SHP77 (cell line): ENCODE measurements around the gene DENND1A.

Experiments used
- DNase-seq, 2 experiments: peaks; one replicate each; lab custom pipeline; 2025; lab: John Stamatoyannopoulos, UW

The DENND1A gene

DNA sequence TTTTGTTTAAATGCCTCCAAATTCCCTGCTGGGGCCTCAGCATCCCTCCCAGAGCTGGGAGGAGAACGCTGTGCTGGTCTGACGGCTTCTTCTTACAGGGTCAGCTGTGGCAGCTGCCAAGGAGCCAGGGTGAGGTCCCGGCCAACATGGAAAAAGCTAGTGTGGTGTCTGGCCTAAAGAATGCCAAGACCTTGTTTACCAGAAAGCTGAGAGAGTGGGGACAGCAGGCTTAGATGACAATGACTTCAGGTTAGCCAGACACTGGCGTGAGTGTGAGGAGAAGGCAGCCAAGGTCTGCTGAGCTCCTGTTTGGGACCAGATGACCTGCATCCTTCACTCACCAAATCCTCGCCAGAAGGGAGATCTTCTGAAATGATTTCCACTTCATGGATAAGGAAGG is 461.4 kb downstream of the DENND1A start:
- DNase-seq = no peak

DNA sequence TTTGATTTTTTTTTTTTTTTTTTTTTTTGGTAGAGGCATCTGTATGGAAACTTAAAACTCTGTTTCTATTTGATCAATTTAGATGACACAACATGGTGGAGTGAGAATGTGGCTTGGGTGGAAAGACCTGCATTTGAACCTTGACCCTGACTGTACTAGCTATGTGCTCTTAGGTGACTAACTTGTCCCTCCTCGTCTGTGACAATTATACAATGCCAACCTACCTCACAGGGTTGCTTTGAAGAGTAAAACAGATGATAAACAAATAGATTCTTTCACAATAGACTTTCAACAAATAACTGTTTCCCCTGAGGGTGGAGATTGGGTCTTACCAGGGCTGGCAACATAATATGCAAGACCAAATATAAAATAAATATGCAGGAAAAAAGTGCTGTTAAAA is 464.6 kb downstream of the DENND1A start:
- no peak for DNase-seq

DNA sequence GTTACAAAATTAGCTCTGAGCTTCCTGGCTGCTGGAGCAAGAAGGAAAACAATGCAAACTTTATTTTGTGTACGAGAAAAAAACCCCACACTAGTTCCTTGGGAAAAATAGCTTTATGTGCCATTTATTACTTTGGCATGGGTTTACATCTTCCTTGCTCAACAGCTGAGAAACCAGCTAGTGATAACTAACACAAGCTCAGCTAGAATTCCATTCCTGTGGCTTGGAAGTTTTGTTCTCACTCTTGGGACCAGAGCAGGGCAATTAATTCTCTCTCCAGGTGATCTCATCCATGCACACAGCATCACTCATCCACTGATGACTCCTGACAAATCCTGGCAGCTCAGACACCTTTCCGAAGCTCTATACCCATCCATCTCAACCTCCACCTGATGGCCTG is 469.8 kb downstream of the DENND1A start:
- no peak for DNase-seq

DNA sequence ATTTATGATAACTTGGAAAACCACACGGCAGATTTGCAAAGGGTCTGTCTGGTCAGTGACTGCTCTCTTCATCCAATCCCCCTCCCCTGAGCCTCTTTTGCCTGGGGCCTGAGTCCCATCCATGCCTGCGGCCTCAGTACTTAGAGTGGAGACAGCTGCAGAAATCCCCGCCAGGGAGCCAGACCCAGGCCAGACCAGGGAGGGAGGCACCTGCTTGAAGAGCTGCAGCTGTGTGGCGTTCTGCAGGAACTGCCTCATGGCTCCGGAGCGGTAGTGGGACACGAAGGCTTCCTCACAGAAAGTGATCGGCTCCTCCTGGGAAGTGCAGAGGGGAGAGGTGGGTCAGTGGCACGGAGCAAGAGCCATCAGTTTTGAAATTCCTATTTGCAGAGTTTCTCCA is 472.3 kb downstream of the DENND1A start:
- DNase-seq = no peak

DNA sequence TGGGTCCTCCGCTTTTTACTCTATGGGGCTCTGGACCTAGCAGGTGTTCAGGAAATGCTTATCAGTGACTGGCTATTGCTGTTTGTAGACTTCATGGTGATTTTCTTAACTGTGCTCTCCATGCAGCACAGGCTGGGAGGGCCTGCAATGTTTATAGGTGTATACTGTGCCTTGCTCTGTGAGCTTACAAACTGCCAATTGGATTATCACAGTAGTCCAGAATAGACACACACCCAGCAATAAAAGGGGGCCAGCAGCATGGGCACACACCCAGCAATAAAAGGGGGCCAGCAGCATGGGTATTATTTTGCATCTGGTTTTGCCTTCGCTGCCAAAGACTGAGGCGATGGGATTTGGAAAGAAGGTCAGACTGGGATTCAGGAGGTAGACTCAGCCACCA is 473.9 kb downstream of the DENND1A start:
- no peak for DNase-seq

DNA sequence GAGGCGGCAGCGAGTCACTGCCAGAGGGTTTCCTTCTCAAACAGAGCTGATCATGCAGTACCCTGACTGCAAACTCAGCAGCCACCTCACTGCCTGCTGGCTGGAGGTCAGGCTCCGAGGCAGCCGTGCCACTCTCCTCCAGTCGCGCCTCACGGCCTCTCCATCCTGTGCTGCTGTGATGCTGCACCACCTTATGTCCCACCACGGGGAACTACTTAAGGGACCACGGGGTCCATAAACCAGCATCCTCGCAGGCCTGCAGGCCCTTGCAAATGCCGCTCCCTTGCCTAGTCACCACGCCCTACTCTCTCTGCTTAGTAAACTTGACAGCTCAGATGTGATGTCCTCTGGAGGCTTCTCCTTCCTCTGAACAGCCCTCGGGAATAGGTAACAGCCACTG is 474.7 kb downstream of the DENND1A start:
- DNase-seq = no peak

DNA sequence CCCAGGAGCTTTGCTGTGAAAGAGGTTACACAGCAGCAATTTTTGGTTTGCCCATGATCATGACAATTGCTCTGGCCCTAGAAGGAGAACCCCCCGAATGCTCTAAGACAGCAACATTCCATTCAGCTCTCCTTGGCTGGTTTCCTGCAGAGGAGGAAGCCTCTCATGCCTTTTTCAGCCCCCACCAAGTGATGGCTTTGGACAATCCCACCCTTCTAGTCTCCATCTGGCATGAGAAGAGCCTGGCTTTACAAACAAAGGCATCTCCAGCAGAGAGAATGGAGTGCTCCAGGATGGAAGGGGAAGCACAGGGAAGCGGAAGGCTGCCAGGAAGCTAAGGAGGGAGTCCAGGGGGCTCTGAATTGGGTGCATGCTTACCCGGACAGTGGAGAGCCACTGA is 475.6 kb downstream of the DENND1A start:
- no peak for DNase-seq

DNA sequence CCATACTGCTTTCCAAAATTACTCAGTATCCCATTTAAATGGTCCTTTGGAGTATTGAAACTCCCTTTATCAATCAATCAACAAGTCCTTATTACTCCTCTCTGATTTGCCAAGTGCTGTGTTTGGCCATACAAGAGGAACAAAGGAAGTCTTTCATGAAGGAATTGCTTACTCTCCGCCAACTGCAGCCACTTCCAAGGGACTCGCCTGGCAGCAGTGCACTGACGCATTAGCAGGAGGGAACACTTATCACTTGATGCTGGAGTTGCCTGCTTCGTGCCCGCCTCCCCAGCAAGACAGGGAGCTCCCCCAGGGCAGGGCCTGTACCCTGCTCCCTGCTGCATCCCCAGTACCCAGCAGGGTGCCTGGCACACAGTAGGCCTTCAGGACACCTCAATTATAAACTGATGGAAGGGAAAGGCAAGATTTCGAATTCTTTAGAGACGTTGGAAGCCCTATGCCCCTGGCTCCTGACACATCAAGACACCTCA is 476.1 kb downstream of the DENND1A start:
- DNase-seq = no peak

DNA sequence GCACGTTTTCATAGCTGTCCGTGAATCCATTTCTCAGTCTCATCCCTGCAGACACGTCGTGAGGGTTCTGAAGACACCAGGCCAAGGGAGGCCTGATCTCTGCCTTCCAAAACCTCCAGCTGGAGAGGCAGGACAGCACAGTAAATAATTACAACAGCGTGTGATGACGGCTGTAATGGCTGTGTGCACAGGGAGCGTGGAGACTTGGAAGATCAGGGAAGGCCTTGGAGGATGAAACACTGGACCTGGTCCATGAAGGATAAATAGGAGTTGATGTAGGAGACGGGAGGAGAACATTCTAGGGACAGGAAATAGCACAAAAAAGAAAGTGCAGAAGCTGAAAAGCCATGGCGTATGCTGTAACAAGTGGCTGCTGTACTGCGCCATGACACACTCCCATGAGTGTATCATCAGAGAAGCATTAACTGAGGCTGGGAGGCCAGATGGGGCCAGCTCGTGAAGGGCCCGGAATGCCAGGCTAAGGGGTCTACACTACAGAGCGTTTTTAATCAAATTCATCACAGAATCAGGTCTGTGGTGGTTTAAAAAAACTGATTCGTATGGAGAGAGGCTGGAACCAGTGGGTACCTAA is 476.8 kb downstream of the DENND1A start:
- DNase-seq = no peak

DNA sequence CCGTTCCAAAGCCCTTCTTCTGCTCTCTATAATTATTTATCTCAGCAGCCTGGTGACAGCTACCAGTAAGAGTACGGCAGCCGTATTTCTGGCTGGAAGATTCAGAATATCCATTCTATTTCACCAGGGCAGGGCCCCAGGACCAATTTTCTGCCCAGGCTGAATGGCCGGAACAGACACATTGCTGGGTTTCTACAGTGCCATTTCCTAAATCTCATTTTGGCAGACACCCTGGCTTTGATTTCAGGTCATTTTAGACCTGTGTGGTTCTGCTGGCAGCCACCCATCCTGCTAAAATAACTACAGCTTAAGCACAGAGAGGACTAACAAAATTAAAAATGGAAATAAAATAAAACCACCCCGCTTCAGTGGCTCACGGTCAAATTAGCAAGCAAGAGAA is 478.9 kb downstream of the DENND1A start:
- no peak for DNase-seq

DNA sequence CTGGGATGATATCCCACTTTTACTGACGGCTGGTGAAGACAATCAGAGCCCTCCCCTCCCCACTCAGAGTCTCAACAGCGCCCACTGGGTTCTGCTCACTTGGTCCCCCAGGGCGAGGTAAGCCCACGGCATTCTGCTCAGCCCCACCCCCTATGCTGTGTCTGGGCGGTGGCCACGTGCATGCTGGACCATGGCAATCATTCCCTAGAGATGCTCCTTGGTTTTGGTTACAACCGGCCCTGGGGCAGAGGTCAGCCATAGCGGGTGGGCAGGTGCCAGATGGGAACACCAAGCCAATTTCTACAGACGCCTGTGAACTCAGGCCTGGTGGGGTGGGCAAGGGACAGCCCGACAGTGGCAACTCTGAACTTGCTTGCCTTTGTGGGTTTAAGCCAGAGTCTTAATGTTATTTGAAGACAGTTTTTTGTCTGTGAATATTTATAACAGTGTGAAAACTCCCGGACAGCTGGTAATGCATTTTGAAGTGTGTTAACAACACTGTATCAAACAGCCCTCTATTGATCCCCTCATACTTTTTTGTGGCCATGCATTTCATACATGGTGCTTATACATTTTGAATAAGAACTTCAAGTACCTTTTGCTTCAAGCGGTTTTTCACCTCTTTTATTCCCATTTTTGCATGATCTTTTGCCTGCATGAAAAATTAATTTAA is 479.7 kb downstream of the DENND1A start:
- DNase-seq = no peak

DNA sequence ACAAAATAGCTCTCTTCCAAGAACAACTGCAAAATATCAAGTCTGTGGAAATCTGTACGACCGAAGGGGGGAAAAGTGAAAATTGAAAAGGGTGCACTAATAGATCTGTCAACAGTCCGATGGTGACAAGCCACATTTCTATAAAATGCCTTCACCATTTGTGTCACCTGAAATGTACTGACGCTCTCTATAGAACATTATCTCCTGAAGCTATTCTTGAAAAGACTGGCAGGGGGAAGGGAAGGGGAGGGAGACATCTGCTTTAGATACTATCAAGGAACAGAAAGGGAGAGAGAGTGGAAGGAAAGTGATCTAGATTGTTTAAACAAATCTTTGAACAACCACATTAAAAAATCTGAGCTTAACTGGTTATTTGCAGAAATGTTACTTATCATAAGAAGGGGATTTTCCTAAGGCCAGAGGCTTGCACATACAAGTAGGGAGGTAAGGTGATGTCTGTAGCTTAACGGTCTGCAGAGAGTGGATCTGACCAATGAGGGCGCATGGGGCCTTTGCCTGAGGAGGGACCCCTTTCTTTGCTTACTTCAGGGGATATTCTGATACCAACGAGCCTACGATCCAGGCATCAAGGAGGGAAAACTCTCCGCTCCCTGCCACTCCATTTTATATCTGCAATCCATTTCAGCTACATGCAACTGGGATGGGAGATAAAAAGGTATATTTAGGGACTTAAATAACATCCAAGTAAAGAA is 481.8 kb downstream of the DENND1A start:
- no peak for DNase-seq

DNA sequence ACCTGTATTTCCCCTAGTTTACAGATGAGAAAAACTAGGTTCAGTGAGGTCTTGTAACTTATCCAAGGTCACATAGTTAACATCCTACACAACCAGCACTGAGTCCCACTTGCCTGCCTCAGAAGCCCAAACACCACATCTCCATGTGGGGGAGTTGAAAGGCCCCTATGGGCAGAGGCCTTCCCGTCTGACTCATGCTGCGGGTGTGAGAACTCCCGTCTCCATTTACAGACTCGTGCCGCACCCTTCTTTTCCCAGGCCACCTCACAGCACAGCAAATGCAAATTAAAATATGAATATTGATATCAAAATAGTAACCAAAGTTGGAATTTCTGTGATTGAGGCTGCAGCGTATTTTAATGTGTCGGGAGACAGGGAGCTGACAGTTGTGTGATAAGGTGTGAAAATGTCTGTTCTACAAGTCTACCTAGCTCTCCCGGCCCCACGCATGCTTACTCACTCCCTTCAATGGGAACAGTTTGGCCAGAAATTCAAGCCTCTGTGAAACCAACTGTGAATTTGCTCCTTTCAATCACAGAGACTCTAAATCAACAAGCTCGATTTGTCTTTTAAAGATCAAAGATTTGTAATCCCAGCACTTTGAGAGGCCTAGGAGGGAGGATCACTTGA is 483.8 kb downstream of the DENND1A start:
- DNase-seq = no peak

DNA sequence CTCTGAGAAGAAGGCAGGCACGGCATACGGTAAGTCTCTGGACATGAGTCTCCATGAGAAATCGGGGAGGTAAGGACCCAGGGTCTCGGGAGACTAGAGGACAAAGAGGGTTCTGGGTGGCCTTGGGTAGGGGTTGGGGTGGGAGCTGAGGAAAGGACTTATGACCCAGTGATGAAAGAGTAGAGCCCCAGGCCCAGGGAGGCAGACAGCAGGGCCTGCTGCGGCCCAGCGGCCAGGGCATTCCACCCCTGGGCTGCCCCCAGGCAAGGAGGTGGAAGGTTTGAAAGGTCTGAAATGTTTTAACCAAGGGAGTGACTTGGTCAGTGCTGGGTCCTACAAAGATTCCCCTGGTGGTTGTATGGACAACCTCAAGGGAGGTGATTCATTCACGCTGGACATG is 484.8 kb downstream of the DENND1A start:
- no peak for DNase-seq

DNA sequence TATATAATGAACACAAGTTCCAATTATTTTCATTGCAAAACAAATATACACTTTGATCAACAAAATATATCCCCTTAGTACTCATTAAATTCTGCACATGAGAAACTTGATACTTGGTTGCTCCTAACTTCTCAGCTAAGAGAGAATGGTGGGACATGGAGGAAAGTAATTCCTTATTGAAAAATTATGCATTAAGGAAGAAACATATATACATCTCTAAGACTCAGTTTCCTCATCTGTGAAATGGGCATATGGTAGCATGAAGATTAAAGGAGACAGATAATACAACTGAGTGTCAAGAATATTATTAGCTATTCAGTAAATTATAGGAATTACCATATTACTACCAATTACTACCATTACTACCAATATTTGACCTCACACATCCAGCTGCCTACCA is 488.2 kb downstream of the DENND1A start:
- no peak for DNase-seq

DNA sequence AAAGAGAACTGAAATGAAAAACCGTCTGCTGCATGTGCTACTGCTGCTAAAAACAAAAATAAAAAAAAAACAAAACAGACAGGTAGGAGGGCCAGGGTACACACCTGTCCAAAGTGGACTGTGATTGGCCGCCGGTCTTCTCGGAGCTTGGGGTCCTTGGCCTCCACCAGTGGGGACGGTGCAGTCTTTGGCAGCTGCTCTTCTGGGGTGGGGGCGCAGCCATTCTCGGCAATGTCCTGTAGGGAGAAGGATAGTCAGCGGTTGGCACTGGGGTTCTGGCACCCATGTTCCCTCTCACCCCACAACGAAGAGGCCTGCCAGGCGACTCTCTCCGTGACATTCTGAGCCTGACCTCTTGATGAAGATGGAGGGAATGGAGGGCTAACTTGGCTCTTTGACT is 489.7 kb downstream of the DENND1A start:
- DNase-seq = no peak

DNA sequence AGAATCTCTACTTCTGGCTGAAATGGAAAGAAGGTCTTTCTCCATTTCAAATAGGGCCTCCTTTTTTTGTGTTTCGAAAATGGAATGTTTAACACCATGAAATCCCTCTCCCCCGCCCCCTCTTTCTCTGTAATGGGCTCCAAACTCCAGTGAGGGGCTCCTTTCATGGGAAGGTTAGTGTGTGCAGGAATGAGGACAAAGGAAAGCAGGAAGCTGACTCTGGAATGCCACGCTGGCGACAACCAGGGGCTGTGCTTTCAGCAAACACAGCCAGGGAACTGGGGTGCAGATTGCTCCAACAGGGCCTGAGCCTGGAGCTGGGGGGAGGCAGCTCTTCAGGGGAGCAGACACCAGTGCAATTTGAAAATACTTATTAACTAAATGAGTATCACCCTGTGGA is 491.1 kb downstream of the DENND1A start:
- DNase-seq = no peak

DNA sequence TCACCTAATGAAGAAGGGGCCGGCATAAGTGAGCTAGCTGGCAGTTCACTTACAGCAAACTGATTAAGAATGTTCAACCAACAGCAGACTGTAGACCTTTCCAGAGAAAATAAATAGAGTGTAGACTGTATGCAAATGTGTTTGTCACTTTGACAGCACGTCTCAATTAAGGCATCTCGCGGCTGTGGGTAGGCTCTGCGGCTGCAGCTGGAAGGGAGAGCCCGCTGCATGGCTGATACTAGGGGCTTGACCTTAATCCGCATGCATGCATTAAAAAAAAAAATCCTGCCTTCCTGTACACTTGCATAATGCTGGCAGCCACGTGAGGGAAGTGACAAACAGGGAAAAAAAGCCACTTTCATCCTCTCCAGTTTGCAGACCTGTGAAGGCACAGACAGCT is 491.6 kb downstream of the DENND1A start:
- no peak for DNase-seq

DNA sequence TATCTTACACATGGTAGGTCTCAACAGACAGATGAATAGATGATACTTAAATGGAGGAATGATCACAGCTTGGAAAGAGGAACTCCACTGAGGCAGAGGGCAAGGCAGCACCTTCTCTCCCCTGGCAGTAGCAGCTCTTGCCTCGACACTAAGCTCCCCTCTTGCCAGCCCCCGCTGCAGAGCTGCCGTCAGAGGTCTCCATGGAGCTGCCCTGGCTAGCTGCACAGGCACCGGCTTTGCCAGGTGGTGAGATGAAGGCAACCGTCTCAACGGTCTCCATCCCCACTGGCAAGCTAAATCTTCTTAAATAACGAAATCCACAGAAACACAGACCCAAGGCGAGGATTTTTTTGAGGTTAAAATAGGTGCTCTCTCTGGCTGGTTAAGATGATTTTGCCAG is 492.7 kb downstream of the DENND1A start:
- no peak for DNase-seq

DNA sequence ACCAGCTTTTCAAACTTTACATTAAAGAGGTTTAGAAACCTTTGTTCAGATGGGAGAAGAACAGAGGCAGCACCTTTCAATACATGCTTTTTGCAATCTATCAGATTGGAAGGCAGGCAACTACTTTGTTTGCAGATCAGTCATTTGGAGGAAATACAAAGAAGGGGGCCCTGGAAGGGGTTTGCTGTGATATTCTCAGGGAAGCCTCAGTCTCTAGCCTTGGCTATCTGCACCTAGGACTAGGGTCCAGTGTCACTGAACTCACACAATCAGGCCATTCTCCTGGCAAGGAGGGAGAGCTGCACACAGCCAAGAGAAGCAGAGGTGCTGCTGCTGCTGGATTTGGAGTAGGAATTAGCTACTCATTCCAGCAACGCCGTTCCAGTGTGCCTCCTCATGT is 494.5 kb downstream of the DENND1A start:
- DNase-seq = no peak

DNA sequence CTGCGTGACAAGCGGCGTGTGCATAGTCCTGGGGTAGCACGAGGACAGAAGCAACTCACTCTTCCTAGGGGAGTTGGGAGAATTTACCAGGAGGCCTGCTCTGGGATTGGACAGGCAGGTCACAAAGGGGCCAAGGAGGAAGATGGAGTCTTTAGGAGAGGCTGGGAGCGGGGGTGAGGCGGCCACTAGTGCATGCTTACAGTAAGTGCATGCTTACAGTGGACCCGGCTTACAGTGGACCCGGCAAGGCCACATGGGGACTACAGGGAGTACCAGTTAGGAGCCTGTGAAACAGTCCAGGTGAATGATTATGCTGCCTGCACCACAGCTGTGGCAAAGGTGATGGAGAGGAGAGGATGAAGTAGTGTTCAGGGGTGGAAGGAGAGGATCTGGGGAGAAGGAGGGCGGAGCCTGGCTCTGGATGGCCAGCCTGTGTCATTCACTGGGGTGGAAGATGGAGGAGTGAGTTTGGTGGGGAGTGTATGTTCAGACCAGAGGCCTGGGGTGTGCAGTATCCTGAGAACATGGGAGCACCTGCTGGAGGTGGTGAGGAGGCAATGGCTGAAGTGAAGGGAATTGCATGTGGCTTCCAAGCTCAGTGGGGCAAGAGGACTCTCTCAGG is 495.2 kb downstream of the DENND1A start:
- DNase-seq = peak in 1 of 2 experiments; percentile 12
